GM21576 (cell line): ENCODE measurements around the gene GALR2.

Source experiments
- ATAC-seq: cut with Tn5 transposase; IDR thresholded peaks from one replicate; pipeline ENCODE4 v1.9.1; 2021; ENCODE audit warnings: mild to moderate bottlenecking, moderate library complexity; ENCODE audit not compliant: unreplicated experiment

Gene GALR2

DNA sequence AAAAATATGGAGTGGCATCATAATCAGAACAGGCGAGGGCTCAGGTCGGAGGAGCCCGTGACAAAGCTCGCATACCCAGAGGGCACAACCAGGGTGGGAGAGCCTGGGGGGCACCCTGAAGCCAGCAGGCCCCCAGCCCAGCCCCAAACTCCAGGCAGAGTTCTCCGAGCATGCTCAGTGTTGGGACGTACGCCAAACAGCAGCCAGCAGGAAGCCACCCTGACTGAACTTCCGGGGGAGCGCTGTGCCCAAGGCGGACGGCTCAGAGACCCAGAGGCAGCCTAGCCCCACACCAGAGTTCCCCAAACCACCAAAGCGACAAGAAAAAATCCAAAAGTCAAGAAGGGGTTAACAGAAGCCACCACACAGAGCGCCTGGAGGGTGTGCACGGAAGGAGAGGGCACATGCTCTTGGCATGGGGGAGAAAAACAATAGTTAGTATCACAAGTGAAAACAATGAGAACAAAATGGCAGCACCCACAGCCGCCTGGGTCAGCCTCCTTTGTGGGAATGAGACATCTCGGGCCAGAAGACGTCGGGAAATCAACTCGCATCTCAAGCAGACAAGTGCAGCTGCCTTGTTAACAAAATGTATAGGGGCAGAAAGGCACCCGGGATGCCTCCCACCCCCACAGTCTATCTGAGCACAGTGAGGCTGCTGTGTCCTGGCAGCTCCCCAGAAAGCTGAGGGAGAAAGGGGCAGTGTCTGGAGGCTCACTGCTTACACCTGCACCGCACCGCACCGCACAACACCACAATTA, 17.1 kb downstream of the GALR2 start:
- ATAC-seq, result no peak

DNA sequence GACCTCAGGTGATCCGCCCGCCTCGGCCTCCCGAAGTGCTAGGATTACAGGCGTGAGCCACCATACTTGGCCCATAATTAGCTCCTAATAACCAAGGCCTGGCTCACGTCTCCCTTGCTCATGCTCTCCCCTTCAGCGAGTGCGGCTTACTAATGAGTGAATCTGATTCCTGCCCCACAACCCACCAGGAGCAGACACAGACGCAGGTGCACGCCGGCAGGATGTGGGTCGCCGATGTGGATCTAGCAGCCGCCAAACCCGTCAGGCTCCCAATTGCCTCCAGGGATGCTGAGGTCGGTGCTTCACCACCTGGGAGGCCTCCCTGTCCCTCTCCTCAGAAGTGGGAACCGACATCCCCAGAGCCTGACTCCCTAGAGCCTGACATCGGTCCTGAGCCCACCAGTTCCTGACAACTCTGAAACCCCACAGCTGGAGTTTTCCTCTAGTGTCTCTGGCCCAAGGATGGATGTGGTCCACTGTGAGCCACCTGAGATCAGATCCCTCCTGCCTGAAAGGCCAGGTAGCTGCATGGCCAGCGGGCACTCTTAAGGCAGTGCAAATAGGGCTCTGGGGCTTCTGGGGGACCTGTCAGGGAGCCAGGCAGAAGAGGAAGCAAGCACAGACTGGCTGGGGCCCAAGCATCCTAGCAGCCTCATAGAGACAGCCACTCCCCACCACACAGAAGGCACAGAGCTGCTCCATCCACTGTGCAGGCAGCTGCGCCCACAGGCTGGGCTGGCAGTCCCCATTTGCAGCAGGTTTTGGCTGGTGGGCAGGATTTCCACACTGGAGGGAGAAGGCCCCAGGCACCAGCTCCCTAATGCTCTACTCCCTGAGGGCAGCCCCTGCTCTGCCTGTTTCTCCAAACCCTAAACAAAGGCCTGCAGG, 18.2 kb downstream of the GALR2 start:
- no peak for ATAC-seq

DNA sequence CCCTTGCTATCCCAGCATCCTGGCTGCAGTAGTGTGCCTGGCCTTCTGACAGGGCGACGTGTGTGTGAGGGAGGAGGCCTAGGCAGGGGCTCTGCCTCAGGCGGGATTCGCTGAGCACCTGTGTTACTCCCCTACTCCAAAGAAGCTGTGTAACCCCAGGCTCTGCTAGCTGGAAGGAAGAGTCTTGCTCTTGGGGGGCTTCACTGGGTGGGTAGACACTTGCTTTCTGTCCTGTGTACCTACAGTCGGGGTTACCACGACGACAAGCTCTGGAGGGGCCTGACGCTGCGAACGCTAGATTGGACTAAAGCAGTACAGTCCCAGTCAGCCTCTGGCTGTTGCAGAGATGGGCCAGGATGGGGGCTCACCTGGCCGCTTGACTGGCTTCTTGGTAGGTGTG, 19.5 kb downstream of the GALR2 start:
- no peak for ATAC-seq

DNA sequence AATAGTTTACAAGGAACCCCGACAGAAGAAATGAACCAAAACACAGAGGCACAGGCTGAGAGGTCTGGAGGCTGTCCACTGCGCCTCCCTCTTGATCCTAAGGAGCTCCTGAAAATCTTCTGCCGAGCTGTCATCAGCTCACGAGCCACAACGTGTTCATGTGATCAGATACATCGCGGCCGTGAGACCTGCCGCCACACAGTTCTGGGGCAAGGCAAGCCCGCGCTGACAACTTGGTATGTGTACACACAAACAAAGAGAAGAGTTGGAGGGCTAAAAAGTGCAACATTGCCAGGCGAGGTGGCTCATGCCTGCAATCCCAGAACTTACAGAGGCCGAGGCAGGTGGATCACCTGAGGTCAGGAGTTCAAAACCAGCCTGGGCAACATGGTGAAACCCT, 21.4 kb downstream of the GALR2 start:
- ATAC-seq, result no peak

DNA sequence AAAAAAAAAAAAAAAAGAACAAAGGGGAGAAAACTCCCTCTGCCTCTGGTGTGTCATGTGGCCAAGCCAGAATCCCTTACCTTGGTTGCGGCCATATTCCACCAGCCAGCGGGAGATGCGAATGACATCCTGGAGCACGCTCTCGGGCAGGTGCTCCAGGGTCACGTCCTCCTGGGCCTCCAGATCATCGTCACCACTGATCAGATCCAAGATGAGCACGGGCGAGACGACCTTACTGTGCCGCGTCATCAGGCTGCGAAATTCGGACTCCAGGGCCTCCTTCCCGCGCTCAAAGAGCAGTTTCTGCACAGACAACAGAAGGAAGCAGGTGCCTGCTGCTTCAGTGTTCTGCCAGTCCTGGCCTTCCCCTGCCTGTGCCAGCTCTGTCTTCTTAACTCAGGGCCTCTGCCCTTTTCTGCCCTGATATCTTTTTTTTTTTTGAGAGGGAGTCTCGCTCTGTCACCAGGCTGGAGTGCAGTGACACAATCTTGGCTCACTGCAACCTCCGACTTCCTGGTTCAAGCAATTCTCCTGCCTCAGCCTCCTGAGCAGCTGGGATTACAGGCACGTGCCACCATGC, 23.2 kb downstream of the GALR2 start:
- no peak for ATAC-seq

DNA sequence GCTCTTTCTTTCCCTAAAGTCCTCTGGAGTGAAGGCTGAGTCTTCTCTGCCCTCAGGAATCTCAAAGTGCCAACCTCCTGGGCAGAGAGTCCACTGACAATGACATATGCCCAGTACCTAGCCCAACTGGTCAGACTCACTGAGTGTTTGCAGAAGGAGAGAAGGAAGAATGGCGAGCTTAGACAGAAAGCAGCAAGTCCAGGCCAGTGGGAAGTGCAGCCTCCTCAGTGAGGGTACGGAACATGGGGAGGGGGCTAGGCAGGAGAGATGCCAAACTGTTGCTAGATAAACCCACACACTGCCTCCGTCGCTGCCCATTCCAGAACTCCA, 28.3 kb downstream of the GALR2 start:
- ATAC-seq, result peak; percentile 5

DNA sequence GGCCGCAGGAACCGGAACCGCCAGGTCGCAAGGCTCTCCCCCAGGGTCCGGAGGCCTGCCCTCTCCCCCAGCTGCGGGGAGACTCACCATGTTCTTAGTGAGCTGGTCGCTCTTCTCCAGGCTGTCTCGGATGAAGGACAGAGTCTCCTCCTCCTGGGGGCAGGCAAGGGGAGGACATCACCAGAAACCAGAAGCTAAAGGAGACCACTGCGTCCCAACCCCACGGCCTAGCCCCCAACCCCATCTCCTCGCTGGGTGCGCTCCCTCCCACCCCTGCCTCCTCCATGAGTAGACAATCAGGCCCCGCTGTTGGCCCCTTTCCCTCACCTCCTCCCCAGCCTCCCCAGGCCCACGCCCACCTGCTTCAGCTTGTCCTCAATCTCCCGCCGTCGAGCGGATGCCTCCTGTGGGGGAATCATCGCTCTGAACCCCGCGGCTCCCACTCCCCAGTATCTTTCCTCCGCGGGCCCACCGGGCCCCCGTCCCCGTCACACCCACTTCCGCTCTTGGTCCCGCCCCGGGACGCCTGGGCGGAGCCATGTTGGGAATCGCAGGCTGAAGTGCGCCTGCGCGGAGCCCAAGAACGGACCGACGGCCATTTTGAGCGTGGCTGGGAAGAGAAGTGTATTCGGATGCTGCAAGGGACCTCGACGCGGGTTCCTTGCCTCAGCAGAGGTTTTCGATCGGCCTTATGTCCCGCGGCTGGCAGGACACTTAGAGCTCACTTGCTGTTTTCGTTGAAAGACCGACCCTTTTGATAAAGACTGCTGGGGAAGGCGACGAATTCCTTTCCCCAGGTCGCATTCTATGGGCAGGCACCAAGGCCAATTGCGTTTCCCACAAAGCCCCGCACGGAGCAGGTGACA, 28.9 kb downstream of the GALR2 start, which contains the start of gene EXOC7:
TSS of gene EXOC7 (minus strand) at position 514 of the 866 bp plus-strand sequence. CDS start at position 419, 95 bp downstream.
- peak; percentile 77 for ATAC-seq

DNA sequence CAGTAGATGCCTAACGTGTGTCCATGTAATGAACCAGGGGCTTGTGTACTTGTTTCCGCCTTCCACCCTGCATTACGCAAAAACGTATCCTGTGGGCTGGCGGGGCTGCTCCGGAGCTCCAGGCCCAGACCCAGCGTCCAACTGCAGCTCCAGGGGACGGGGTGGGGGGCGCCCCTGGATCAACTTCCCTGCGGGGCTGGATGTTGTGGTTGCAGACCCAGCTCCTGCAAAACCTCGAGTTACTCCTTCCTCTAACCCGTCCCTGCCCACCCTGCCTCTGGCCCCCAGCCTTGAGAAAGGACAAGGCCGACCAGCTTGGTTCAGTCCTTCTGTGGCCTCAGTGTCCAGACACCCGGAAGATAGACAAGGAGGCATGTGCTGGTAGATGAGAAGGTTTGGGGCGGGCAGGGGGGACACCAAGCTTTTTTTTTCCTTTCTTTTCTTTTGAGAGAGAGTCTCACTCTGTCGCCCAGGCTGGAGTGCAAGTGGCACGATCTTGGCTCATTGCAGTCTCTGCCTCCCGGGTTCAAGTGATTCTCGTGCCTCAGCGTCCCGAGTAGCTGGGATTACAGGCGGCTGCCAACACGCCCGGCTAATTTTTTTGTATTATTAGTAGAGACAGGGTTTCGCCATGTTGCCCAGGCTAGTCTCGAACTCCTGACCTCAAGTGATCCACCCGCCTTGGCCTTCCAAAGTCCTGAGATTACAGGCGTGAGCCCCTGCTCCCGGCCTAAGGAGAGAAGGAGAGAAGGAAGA, 29.7 kb downstream of the GALR2 start:
- no peak for ATAC-seq

DNA sequence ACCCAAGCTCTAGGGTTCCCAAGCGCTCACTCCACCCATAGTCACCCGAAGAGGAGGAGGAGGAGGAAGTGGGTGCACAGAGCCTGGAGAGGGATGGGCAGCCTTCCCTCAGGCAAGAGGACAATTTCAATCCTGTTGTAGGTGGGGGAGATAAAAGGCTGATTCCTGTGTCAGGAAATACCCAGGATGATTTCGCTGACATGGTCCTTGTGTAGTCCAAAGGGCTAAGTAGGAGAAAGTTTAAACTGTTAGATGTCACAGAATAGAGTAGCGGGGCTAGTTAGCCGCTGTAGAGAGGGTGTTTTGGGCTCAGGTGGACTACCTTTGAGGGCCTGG, 30.3 kb downstream of the GALR2 start:
- ATAC-seq, result no peak

DNA sequence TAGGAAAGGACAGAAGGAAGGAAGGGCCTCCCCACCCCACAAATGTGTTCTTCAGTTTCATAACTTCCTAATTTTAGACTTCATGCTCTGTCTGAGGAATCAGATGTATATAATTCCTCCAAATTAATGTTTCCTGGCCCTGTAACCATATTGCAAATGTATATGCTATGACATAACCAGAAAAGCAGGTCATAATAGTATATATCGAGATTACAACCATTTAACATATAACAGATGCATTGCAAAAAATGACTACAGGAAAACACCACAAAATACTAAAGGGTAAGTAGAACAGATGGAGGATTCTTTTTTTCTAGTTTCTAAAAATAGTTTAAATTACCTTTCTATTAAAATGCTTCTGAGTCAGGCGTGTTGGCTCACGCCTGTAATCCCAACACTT, 32.1 kb downstream of the GALR2 start:
- ATAC-seq, result no peak

DNA sequence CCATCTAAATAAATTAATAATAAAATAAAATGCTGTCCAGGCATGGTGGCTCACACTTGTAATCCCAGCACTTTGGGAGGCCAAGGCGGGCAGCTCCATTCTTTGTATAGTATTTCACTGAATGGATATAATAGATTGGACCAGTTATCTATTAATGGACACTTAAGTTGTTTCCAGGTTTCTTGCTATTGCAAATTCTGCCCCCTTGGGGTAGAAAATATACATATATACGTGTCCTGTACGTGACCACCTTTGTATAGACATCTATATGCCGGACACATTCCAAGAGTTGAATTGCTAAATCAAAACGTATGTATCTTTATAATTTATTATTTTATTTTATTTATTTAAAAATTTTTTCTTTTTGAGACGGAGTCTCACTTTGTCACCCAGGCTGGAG, 32.9 kb downstream of the GALR2 start:
- no peak for ATAC-seq

DNA sequence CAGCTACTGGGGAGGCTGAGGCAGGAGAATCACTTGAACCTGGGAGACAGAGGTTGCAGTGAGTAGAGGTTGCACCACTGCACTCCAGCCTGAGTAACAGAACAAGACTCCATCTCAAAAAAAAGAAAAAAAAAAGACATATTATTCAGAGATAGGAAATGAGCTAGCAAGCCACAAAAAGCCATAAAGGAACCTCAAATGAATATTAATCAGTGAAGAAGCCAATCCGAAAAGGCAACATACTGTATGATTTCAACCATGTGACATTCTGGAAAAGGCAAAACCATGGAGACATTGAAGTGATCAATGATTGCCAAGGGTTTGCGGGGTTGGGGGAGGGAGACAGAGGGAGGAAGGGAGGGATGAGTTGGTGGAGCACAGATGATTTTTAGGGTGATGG, 37.4 kb downstream of the GALR2 start:
- ATAC-seq, result no peak

DNA sequence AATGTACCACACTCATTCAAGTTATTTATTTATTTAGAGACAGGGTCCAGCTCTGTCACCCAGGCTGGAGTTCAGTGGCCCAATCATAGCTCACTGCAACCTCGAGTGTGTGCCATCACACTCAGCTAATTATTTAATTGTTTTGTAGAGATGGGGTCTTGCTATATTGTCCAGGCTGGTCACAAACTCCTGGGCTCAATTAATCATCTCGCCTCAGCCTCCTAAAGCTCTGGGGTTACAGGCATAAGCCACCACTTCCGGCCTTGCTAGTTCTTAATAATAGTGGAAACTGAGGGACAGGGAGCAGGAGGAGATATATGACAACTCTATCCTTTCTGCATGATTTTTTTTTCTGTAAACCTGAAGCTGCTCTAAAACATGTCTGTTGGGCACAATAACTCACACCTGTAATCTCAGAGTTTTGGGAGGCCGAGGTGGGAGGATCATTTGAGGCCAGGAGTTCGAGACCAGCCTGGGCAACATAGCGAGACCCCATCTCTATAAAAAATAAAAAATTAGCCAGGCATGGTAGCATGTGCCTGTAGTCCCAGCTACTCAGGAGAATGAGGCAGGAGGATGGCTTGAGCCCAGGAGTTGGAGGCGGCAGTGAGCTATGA, 40.7 kb downstream of the GALR2 start:
- no peak for ATAC-seq

DNA sequence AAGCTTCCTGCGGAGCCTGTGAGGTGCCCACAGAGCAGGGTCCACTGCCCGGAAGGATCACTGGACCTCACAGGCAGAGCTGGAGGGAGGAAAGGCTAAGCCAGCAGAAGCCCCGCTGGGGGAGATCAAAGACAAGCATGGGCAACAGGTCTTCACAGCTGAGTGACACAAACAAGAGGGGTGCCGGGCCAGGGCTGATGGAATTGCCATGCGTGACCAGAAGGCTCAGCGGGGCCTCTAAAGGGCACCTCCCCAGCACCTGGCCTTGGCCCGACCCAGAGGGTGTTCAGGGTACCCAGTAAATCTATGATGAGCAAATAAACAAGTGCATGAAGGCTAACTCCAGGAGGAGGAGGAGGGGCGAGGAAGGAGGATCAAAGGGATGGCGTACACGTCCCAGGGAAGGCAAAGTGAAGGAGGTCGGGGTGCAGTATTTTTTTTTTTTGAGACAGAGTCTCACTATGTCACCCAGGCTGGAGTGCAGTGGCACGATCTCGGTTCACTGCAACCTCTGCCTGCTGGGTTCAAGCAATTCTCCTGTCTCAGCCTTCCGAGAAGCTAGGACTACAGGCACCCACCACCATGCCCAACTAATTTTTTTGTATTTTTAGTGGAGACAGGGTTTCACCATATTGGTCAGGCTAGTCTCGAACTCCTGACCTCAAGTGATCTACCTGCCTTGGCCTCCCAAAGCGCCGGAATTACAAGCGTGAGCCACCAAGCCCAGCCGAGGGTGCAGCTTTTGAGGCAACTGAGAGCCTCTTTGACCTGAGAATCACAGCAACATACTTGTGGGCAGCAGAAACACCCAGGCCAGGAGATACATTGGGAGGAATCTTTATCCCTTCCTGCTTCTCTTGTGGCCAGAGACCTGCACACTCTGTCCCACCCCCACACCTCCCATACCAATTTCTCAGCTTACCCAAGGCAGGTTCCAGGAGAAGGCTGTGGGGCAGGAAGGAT, 45.1 kb downstream of the GALR2 start:
- ATAC-seq, result no peak

DNA sequence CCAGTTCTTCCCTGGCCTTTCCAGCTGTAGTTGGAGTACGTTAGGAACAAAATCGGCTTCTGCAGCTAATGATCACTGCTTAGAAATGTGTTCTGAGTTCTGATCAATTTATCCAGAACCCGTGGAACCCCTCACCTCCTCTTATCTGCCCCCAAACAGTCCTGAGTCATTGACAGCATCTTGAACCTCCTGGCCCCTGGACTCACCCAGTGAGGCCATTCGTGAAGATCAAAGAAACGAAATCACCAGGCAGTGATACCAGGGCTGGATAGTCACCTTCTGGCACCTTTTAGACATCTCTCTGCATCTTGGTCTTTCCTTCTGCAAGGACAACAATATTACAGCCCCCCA, 46.1 kb downstream of the GALR2 start:
- no peak for ATAC-seq

DNA sequence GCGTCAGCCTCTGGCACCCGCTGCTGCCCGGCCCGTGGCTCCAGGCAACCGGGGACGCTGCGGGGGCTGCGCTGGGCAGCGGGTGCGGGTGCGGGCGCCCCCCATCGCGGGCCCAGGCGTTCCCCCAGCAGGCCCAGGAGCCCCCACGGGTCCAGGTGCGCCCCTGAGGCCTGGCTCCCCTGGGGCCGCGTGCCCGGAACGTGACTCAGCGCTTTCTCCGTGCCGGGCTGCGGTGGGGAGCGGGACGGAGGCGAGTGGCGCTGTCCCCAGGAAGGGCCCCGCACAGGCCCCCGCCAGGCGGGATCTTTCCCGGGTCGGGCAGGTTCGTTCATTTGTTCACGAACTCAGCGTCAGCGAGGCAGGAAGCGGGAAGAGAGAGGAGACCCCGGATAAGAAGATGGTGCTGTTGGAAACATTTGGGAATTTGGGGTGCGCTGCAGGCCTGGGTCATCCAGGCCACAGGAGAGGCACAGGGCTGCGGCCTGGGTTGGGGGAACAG, 47.4 kb downstream of the GALR2 start:
- ATAC-seq, result no peak

DNA sequence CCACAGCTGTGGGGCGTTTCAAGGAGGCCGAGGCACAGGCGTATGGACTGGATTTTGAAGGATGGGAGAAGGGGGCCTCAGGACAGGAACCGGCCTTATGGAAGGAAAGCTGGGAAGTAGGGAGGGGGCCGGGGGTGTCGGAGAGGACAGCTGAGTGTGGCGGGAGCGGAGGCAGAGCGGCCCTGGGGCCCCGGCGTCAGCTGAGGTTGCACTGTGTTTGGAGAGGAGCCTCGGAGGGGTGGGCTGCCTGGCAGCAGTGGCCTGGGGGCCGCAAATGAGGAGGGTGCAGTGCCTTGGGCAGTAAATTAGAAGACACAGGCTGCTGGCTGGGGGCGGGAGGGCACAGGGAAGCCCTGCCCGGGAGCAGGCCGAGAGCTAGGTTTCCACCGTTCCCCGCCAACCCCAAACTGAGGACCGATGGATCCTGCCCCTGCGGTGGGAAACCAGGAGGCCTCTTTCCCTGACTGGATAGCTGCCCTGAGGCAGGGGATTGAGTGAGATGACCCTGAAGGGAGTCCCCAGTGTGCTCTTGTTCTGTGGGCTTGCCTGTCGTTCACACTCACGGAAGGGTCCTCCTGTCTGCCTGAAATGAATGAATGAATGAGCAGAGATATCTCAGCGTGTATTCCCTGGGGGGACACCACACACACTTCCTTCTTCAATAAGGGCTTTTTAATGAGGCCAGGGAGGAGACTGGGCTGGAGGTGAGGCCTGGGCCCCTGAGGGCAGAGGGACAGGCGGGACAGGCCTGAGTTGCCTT, 48.0 kb downstream of the GALR2 start:
- no peak for ATAC-seq

DNA sequence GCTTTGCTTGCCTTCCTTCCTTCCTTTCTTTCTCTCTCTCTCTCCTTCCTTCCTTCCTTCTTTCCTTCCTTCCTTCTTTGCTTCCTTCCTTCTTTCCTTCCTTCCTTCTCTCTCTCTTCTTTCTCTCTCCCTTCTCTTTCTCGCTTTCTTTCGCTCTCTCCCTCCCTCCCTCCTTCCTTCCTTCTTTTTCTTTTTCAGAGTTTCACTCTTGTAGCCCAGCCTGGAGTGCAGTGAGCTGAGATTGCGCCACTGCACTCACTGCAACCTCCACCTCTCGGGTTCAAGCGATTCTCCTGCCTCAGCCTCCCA, 48.6 kb downstream of the GALR2 start:
- ATAC-seq, result no peak
